Loucy (cell line): ENCODE results near the gene EFL1.

Source experiments
- EZH2phosphoT487 ChIP-seq: fragments of 200-600 bp; IDR thresholded peaks from 2 replicates; pipeline ENCODE4 v1.6.1; 2018; ENCODE audit warnings: antibody characterized with exemption, mild to moderate bottlenecking, moderate library complexity, borderline replicate concordance
- TF ChIP-seq, protein P1 (sequence below): fragments of 200-600 bp; sonication (generic); conservative IDR thresholded peaks from 2 replicates; pipeline ENCODE4 v1.5.1; 2014; ENCODE audit warnings: mild to moderate bottlenecking, antibody characterized with exemption, low read length

GRCh38 chr15:82129761-82130160 is 132.8 kb downstream of the EFL1 start:
- TF ChIP-seq, protein P1, sequence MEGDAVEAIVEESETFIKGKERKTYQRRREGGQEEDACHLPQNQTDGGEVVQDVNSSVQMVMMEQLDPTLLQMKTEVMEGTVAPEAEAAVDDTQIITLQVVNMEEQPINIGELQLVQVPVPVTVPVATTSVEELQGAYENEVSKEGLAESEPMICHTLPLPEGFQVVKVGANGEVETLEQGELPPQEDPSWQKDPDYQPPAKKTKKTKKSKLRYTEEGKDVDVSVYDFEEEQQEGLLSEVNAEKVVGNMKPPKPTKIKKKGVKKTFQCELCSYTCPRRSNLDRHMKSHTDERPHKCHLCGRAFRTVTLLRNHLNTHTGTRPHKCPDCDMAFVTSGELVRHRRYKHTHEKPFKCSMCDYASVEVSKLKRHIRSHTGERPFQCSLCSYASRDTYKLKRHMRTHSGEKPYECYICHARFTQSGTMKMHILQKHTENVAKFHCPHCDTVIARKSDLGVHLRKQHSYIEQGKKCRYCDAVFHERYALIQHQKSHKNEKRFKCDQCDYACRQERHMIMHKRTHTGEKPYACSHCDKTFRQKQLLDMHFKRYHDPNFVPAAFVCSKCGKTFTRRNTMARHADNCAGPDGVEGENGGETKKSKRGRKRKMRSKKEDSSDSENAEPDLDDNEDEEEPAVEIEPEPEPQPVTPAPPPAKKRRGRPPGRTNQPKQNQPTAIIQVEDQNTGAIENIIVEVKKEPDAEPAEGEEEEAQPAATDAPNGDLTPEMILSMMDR = no peak
- TF ChIP-seq EZH2phosphoT487 = no peak
